Gastroesophageal sphincter (tissue), 3 donors: ENCODE data around the gene SGSM1.

Experiments used
- CTCF ChIP-seq, 4 experiments: fragments of 200-600 bp in 2 of 4; fragments of 450-650 bp in 2 of 4; sonication (generic) in 1 of 4; IDR thresholded peaks; one replicate each; pipeline ENCODE4 v1.5.1; 2017 to 2019; ENCODE audit warnings: antibody characterized with exemption in 4 of 4, mild to moderate bottlenecking in 2 of 4, moderate library complexity in 2 of 4
- POLR2A ChIP-seq, 2 donors: fragments of 450-650 bp; IDR thresholded peaks; one replicate each; pipeline ENCODE4 v1.6.1; 2017; ENCODE audit warnings: antibody characterized with exemption in 2 of 2, mild to moderate bottlenecking in 2 of 2, moderate library complexity in 1 of 2
- POLR2AphosphoS5 ChIP-seq: sonication (generic); formaldehyde crosslinking; IDR thresholded peaks from one replicate; pipeline ENCODE4 v1.6.1; 2017; ENCODE audit warnings: antibody characterized with exemption

GRCh38 chr22:24938741-24939341 lies 132.8 kb downstream of the SGSM1 start:
- TF ChIP-seq POLR2AphosphoS5: no peak
- TF ChIP-seq CTCF (IDR thresholded peaks at IDR 0.05): peak in 3 of 4 experiments; percentile 52 to 69 (median 65)
- no peak for TF ChIP-seq POLR2A (IDR thresholded peaks at IDR 0.05)
